Measurements from ENCODE around the gene ART1.
"Not testable (repeated sequence)": the region's sequence is repeated elsewhere in the genome, so short reads cannot be mapped to it uniquely, and the experiment has no call there.

ART1 gene

DNA sequence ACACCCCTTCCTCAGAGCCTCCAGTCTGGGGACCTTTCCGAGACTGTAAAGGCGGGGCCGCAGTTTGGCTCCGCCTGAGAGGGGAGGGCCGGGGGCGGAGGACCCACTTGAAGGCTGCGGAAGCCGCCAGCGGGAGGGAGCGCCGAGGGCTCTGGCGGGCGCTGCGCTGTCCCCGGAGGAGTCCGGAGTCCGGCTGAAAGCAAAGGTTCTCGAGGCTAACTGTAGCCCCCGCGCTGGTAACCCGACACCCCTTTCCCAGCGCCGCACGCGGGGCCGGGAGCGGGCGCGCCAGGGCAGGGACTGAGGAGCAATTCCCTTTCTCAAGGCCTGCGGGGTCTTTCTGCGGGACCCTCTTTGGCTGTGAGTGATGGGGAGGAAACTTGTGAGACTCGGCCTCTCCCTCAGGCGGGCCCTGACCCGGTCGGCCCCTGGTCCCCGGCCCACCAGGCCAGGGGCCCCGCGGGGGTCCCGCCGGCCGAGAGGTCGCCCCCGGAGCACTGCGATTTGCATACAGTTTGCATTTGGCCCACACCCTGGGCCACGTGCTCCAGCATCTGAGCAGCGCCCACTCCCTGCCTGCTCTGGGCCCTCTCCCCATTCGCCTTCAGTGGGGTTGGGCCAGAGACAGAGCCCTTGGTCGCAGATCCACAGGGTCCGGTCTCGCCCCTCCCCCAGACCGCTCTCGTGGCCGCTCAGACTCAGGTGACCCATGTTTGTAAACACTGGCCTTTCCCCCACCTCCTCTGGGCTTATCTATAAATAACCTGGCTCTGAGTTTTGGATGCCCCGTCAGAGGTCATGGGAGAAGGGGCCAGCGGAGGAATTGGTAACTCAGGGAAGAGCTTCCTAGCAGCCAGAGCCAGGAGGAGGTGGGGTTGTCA is 2.6 kb upstream of the ART1 start:
- TF ChIP-seq POLR2A (IDR thresholded peaks at IDR 0.05; ENCODE audit: low read depth, low read length), result no peak
- FAIRE-seq (no peak), DNase-seq (ENCODE audit: insufficient read length, low spot score) (peak; percentile 62)

DNA sequence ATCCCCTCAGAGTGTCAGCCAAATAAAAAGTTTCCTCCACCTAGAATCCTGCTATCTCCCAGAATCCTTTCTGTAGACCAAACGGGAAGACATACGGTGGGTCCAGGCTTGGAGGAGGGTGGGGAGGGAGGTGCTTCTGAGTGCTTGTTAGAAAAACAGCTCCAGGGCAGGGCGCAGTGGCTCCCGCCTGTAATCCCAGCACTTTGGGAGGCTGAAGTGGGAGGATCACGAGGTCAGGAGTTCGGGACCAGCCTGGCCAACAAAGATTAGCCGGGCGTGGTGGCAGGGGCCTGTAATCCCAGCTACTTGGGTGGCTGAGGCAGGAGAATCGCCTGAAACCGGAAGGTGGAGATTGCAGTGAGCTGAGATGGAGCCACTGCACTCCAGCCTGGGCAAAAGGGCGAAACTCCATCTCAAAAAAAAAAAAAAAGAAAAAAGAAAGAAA is 1.8 kb upstream of the ART1 start:
- DNase-seq (ENCODE audit: insufficient read length, low spot score); FAIRE-seq: not testable (repeated sequence)

DNA sequence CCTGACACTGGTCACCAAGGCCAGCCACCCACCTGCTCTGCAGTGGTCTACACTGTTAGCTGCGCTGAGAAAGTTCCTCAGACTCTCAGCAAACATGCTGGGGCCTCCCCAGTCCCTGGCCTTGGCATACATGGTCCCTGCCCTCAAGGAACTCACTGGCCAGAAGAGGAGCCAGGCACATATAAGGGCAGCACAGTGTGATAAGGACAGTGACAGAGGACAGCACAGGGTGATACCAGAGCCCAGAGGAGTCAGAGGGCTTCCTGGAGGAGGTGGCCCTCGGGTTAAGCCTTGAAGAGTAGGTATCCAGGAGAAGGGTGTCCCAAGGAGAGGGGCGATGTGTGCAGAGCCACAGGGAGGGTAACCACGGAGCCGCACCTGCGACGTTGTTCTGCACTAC is 624 bp downstream of the ART1 start:
- DNase-seq (ENCODE audit: insufficient read length, low spot score) (no peak), FAIRE-seq (no peak)
- no peak for TF ChIP-seq POLR2A (IDR thresholded peaks at IDR 0.05; ENCODE audit: low read depth, low read length)

DNA sequence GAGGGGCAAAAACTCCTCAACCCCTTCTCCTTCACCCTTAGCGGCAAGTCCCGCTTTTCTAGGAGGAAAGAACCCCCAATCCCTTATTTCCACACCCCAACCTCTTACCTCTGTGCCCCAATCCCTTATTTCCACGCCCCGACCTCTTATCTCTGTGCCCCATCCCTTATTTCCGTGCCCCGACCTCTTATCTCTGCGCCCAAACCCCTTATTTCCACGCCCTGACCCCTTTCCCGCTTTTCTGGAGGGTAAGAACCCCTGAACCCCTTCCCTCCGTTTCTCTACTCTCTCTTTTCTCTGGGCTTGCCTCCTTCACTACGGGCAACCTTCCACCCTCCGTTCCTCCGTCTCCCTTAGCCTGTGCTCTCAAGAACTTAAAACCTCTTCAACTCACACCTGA is 3.9 kb downstream of the ART1 start:
- not testable (repeated sequence) for DNase-seq (ENCODE audit: insufficient read length, low spot score); FAIRE-seq

DNA sequence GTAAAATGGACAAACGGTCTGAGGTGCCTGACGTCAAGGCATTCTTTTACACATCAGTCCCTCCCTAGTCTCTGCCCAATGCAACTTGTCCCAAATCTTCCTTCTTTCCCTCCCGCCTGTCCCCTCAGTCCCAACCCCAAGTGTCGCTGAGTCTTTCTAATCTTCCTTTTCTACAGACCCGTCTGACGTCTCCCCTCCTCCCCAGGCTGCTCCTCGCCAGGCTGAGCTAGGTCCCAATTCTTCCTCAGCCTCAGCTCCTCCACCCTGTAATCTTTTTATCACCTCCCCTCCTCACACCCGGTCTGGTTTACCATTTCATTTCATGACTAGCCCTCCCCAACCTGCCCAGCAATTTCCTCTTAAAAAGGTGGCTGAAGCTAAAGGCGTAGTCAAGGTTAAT is 4.4 kb downstream of the ART1 start:
- FAIRE-seq; DNase-seq (ENCODE audit: insufficient read length, low spot score): not testable (repeated sequence)

DNA sequence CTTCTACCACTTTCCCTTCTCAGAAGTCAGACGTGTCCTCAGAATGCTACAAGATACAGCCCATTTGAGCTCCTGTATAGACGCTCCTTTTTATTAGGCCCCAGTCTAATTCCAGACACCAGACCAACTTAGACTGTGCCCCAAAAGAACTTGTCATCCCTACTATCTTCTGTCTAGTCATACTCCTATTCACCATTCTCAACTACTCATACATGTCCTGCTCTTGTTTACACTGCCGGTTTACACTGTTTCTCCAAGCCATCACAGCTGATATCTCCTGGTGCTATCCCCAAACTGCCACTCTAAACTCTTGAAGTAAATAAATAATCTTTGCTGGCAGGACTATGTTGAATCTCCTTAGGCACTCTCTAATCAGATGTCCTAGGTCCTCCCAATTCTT is 7.6 kb downstream of the ART1 start:
- not testable (repeated sequence) for DNase-seq (ENCODE audit: insufficient read length, low spot score); FAIRE-seq

DNA sequence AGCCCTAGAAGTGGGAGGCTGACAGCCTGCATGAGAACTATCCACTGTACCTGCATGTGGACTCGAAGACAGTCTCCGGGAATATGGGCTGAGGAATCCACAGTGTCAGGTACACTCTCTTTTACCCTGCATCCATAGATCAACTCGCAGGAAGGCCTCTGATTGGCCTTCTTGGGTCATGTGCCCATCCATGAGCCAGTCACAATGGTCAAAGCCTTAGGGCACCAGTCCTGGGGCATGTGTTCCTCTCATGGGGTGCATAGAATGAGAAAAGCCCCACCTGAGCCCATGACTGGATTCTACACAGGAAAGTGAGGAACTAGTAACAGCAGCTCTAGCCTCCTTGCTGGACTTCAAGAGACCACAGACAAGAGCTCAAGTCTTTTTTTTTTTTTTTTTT is 10.6 kb downstream of the ART1 start:
- no peak for DNase-seq (ENCODE audit: insufficient read length, low spot score)
- FAIRE-seq, result no peak
- no peak for TF ChIP-seq POLR2A (IDR thresholded peaks at IDR 0.05; ENCODE audit: low read depth, low read length)

DNA sequence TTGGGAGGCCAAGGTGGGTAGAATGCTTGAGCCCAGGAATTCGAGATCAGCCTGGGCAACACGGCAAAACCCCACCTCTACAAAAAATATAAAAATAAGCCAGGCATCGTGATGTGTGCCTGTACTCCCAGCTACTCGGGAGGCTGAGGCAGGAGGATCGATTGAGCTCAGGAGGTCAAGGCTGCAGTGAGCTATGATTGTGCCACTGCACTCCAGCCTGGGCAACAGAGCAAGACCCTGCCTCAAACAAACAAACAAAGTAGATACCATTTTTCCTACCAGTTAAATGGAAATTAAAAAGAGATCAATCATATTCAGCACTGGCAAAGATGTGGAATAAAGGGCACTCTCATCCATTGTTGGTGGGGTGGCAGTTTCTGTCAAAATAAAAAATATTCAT is 12.4 kb downstream of the ART1 start:
- FAIRE-seq; DNase-seq (ENCODE audit: insufficient read length, low spot score): not testable (repeated sequence)

DNA sequence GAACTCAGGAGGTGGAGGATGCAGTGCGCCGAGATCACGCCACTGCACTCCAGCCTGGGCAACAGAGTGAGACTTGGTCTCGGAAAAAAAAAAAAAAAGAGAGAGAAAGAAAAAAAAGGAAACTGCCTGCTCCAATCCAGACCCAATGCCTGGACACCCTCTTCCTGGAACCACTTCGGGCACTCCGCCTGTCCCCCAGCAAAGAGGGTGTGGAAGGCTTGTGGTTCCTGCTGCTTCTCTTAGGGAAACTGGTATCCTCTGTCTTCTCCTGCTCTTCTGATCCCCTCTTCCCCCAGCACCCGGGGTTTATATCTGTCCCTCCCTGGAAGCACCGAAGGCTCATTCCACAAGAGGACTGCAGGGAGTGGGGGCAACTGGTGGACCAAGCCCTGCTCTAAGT is 13.3 kb downstream of the ART1 start:
- DNase-seq (ENCODE audit: insufficient read length, low spot score) (no peak), FAIRE-seq (no peak)
- no peak for TF ChIP-seq POLR2A (IDR thresholded peaks at IDR 0.05; ENCODE audit: low read depth, low read length)

DNA sequence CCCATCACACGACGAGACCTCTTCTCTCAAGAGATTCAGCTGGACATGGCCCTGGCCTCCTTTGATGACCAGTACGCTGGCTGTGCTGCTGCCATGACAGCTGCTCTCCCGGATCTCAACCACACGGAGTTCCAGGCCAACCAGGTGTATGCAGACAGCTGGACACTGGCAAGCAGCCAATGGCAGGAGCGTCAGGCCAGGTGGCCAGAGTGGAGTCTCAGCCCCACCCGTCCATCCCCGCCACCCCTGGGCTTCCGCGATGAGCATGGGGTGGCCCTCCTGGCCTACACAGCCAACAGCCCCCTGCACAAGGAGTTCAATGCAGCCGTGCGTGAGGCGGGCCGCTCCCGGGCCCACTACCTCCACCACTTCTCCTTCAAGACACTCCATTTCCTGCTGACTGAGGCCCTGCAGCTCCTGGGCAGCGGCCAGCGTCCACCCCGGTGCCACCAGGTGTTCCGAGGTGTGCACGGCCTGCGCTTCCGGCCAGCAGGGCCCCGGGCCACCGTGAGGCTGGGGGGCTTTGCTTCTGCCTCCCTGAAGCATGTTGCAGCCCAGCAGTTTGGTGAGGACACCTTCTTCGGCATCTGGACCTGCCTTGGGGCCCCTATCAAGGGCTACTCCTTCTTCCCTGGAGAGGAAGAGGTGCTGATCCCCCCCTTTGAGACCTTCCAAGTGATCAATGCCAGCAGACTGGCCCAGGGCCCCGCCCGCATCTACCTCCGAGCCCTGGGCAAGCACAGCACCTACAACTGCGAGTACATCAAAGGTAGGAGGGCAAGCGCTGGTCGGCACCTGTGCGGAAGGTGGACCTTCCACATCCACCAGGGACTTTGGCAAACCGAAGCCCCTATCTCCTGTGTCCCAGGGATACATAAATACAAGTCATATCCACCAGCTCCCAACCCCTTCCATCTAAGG is 14.9 kb downstream of the ART1 start:
- DNase-seq (ENCODE audit: insufficient read length, low spot score), result no peak
- FAIRE-seq, result no peak

DNA sequence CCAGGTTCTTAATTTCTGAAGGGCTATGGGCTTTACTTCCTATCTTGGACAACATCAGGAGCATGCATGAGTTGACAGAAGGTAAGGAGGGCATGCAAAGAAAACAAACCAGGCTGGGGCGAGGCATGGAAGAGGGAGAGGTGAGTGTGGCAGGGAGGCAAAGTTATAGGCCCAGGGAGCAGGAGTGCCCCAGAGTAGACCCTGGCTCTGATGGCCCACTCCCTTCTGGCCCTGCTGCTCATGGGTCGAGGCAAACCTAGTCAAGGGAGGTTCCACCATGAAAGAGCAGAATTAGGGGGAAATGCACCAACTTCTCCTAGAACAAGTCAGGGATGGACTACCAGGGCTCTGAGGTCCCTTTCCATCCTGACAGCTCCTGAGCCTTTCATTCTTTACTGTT is 16.0 kb downstream of the ART1 start:
- no peak for TF ChIP-seq POLR2A (IDR thresholded peaks at IDR 0.05; ENCODE audit: low read depth, low read length)
- DNase-seq (ENCODE audit: insufficient read length, low spot score), result no peak
- FAIRE-seq, result no peak

More for the DNA sequence above, 14.9 kb downstream of the ART1 start:
- no peak for TF ChIP-seq POLR2A (IDR thresholded peaks at IDR 0.05; ENCODE audit: low read depth, low read length)

DNA sequence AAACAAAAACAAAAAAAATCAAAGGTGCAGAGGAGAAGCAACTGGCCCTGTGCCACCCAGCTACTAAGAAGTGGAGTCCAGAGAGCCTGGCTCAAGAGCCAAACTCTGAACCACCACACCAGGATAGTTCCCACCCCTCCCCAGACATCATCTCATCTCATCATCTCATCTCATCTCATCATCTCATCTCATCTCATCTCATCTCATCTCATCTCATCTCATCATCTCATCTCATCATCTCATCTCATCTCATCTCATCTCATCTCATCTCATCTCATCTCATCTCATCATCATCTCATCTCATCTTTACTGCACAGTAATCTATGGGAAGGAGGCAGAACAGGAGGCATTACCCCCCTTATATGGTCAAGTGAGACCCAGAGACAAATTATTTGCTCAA is 17.9 kb downstream of the ART1 start:
- DNase-seq (ENCODE audit: insufficient read length, low spot score), result no peak
- no peak for FAIRE-seq

DNA sequence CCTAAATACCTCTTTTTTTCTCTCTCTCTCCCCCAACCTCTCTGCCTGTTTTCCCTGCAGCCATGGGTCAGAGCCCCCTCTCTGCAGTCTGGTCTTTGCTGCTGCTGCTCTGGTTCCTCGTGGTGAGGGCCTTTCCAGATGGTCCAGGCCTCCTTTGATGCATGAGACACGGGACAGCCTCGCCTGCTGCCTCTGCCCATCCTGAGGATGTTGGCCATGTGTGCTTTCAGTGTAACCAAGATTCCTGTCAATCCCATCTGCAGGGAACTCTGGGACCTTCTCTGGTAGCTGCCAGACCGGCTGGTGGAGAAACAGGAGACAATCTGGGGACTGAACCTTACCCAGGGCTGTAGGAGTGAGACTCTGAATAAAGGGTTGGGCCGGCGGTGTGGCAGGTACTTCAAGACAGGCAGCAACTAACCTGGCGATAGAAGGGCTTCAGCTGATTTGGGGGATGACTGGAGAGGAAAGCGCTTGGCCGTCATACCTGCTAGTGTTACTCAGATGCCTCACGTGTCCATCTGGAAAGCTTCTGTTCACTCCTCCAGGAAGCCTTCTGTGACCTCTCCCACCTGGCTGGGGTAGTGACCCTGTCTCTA is 19.2 kb downstream of the ART1 start:
- no peak for FAIRE-seq

More for the DNA sequence above, 17.9 kb downstream of the ART1 start:
- no peak for TF ChIP-seq POLR2A (IDR thresholded peaks at IDR 0.05; ENCODE audit: low read depth, low read length)

DNA sequence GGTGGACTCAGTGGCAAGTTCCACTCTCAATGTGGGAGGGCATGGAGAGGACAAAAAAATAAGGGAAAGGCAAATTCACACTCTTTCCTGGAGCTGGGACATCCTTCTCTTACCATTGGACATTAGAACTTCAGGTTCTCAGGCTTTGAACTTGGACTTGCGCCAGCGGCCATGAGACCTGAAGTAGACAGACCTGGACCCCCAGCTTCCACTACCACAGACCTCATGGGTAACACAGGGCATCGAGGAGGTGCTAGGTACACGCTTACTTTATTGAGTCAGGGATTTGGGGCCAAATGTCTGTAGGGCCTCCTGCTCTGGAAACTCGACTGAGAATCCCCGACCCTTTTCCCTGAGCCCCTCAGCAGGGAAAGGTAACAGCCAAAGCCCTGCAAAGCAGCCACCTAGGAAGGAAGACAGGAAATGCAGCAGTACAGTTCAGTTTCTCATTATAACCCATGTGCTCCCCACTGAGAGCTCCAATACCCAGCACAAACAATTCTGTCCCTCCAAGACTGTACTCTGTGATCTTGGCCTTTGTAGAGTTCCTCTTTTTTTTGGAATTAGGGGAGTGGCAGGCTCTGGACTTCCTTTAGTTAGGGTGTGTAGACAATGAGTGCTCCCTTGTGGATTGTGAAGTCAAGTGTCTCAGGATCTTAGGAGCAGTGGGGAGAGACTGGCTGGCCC is 20.6 kb downstream of the ART1 start:
- TF ChIP-seq POLR2A (IDR thresholded peaks at IDR 0.05; ENCODE audit: low read depth, low read length), result no peak
- DNase-seq (ENCODE audit: insufficient read length, low spot score) (no peak), FAIRE-seq (no peak)

More for the DNA sequence above, 19.2 kb downstream of the ART1 start:
- no peak for DNase-seq (ENCODE audit: insufficient read length, low spot score)
- TF ChIP-seq POLR2A (IDR thresholded peaks at IDR 0.05; ENCODE audit: low read depth, low read length), result no peak

Measured in H54 (cell line).